HG02852 (cell line): Measurements from ENCODE around the gene BAZ2B.

Experiments used
- ATAC-seq: cut with Tn5 transposase; IDR thresholded peaks from one replicate; pipeline ENCODE4 v1.9.1; 2021; ENCODE audit warnings: mild to moderate bottlenecking, moderate library complexity; ENCODE audit not compliant: unreplicated experiment

Gene BAZ2B

GRCh38 chr2:159615367-159616285 is 722 bp downstream of the BAZ2B start:
- peak; percentile 79 for ATAC-seq

GRCh38 chr2:159614534-159615366 is 1.6 kb downstream of the BAZ2B start:
- ATAC-seq, result peak; percentile 4

- ATAC-seq, result no peak
These were observed 2.6 kb downstream of the BAZ2B start for GRCh38 chr2:159613651-159614285.

GRCh38 chr2:159613091-159613490 is 3.3 kb downstream of the BAZ2B start:
- ATAC-seq, result no peak

- ATAC-seq, result no peak
These were observed 4.0 kb downstream of the BAZ2B start for GRCh38 chr2:159612255-159612901.

GRCh38 chr2:159609811-159610549 is 6.4 kb downstream of the BAZ2B start:
- ATAC-seq, result no peak

GRCh38 chr2:159608723-159609308 is 7.5 kb downstream of the BAZ2B start:
- ATAC-seq, result no peak

GRCh38 chr2:159608108-159608507 is 8.2 kb downstream of the BAZ2B start:
- ATAC-seq, result no peak

GRCh38 chr2:159606287-159606686 is 10.1 kb downstream of the BAZ2B start:
- ATAC-seq, result no peak

- ATAC-seq, result no peak
These were observed 10.7 kb downstream of the BAZ2B start for GRCh38 chr2:159605441-159606178.

GRCh38 chr2:159604159-159604558 is 12.2 kb downstream of the BAZ2B start:
- no peak for ATAC-seq

- ATAC-seq, result no peak
These were observed 15.6 kb downstream of the BAZ2B start for GRCh38 chr2:159600752-159601151.

GRCh38 chr2:159595410-159596046 is 20.8 kb downstream of the BAZ2B start:
- no peak for ATAC-seq

GRCh38 chr2:159592441-159592840 is 23.9 kb downstream of the BAZ2B start:
- ATAC-seq, result no peak

GRCh38 chr2:159591221-159591620 is 25.1 kb downstream of the BAZ2B start:
- ATAC-seq, result no peak

- no peak for ATAC-seq
These were observed 27.1 kb downstream of the BAZ2B start for GRCh38 chr2:159589286-159589685.

GRCh38 chr2:159586034-159586433 is 30.3 kb downstream of the BAZ2B start:
- ATAC-seq, result no peak

- no peak for ATAC-seq
These were observed 30.7 kb downstream of the BAZ2B start for GRCh38 chr2:159585622-159586021.

- ATAC-seq, result no peak
These were observed 31.6 kb downstream of the BAZ2B start for GRCh38 chr2:159584796-159585195.
